IPS DF 4.7 (cell line): ENCODE data around the gene POMGNT1.

Source experiments
- DNase-seq: peaks from one replicate; pipeline ENCODE4 v3.0.0-alpha.2; 2013; ENCODE audit warnings: low spot score; ENCODE audit errors: extremely low read depth

POMGNT1 gene

GRCh38 chr1:46183926-46184557, 14.2 kb downstream of the POMGNT1 start:
- DNase-seq, result no peak

GRCh38 chr1:46183079-46183847, 15.0 kb downstream of the POMGNT1 start:
- no peak for DNase-seq

GRCh38 chr1:46181343-46182260, 16.6 kb downstream of the POMGNT1 start:
- DNase-seq, result no peak

GRCh38 chr1:46180082-46180616, 18.1 kb downstream of the POMGNT1 start:
- no peak for DNase-seq

- peak; percentile 81 for DNase-seq
These were observed 18.8 kb downstream of the POMGNT1 start for GRCh38 chr1:46179138-46180081.

- DNase-seq, result no peak
These were observed 21.9 kb downstream of the POMGNT1 start, which contains the start of gene P3R3URF for GRCh38 chr1:46176211-46176865. Gene P3R3URF (minus strand): TSS chr1:46176488. CDS start chr1:46176471, 17 bp downstream.

- no peak for DNase-seq
These were observed 23.0 kb downstream of the POMGNT1 start for GRCh38 chr1:46175243-46175642.

GRCh38 chr1:46174448-46175231, 23.6 kb downstream of the POMGNT1 start, which contains the start of gene TSPAN1:
Gene TSPAN1 (plus strand): TSS chr1:46175087. CDS start chr1:46181108, 6,021 bp downstream.
- DNase-seq, result no peak

- no peak for DNase-seq
These were observed 24.8 kb downstream of the POMGNT1 start for GRCh38 chr1:46173361-46173856.

GRCh38 chr1:46172321-46172720, 25.9 kb downstream of the POMGNT1 start:
- DNase-seq, result no peak

GRCh38 chr1:46171871-46172270, 26.4 kb downstream of the POMGNT1 start:
- DNase-seq, result no peak

GRCh38 chr1:46171351-46171750, 26.9 kb downstream of the POMGNT1 start:
- no peak for DNase-seq

GRCh38 chr1:46169811-46170454, 28.3 kb downstream of the POMGNT1 start:
- DNase-seq, result no peak

- no peak for DNase-seq
These were observed 29.8 kb downstream of the POMGNT1 start for GRCh38 chr1:46168477-46168876.

GRCh38 chr1:46166521-46167462, 31.4 kb downstream of the POMGNT1 start:
- no peak for DNase-seq

GRCh38 chr1:46160212-46160611, 38.0 kb downstream of the POMGNT1 start:
- no peak for DNase-seq

GRCh38 chr1:46159516-46159915, 38.7 kb downstream of the POMGNT1 start:
- no peak for DNase-seq
